ENCODE results near the gene CFH.
"Not testable (repeated sequence)": the region's sequence is repeated elsewhere in the genome, so short reads cannot be mapped to it uniquely, and the experiment has no call there.

The CFH gene

GRCh38 chr1:196651637-196652215, at the start of gene CFH:
TSS of gene CFH (plus strand) at chr1:196652043. CDS start at chr1:196652118, 75 bp downstream.
- no peak for DNase-seq (ENCODE audit: low spot score)

- no peak for DNase-seq (ENCODE audit: low spot score)
These were observed 48.2 kb upstream of the CFH start for GRCh38 chr1:196603651-196604050.

- no peak for DNase-seq (ENCODE audit: low spot score)
These were observed 43.9 kb upstream of the CFH start for GRCh38 chr1:196607981-196608380.

GRCh38 chr1:196608390-196609369, 43.2 kb upstream of the CFH start, which contains the start of gene KCNT2:
TSS of gene KCNT2 (minus strand) at chr1:196608440. CDS start at chr1:196608309, 131 bp downstream.
- DNase-seq (ENCODE audit: low spot score), result peak; percentile 51

GRCh38 chr1:196609370-196609737, 42.5 kb upstream of the CFH start:
- DNase-seq (ENCODE audit: low spot score), result peak; percentile 14

- no peak for DNase-seq (ENCODE audit: low spot score)
These were observed 40.0 kb upstream of the CFH start for GRCh38 chr1:196611873-196612272.

- DNase-seq (ENCODE audit: low spot score), result no peak
These were observed 32.1 kb upstream of the CFH start for GRCh38 chr1:196619721-196620120.

- no peak for DNase-seq (ENCODE audit: low spot score)
These were observed 28.8 kb upstream of the CFH start for GRCh38 chr1:196623079-196623478.

- no peak for DNase-seq (ENCODE audit: low spot score)
These were observed 23.0 kb upstream of the CFH start for GRCh38 chr1:196628838-196629237.

- DNase-seq (ENCODE audit: low spot score), result no peak
These were observed 14.2 kb upstream of the CFH start for GRCh38 chr1:196637606-196638005.

GRCh38 chr1:196638466-196638865, 13.4 kb upstream of the CFH start:
- DNase-seq (ENCODE audit: low spot score), result no peak

GRCh38 chr1:196639291-196639690, 12.6 kb upstream of the CFH start:
- not testable (repeated sequence) for DNase-seq (ENCODE audit: low spot score)

- DNase-seq (ENCODE audit: low spot score), result no peak
These were observed 10.9 kb upstream of the CFH start for GRCh38 chr1:196640976-196641375.

GRCh38 chr1:196649990-196650389, 1.9 kb upstream of the CFH start:
- no peak for DNase-seq (ENCODE audit: low spot score)

- DNase-seq (ENCODE audit: low spot score), result no peak
These were observed 1.4 kb upstream of the CFH start for GRCh38 chr1:196650403-196650802.

- DNase-seq (ENCODE audit: low spot score), result no peak
These were observed 764 bp upstream of the CFH start for GRCh38 chr1:196651079-196651478.

GRCh38 chr1:196654271-196654670, 2.4 kb downstream of the CFH start:
- DNase-seq (ENCODE audit: low spot score), result no peak

- DNase-seq (ENCODE audit: low spot score), result no peak
These were observed 3.2 kb downstream of the CFH start for GRCh38 chr1:196655071-196655470.

GRCh38 chr1:196655494-196655893, 3.7 kb downstream of the CFH start:
- DNase-seq (ENCODE audit: low spot score), result peak; percentile 7

GRCh38 chr1:196659471-196659870, 7.6 kb downstream of the CFH start:
- no peak for DNase-seq (ENCODE audit: low spot score)

- no peak for DNase-seq (ENCODE audit: low spot score)
These were observed 8.4 kb downstream of the CFH start for GRCh38 chr1:196660272-196660671.

- DNase-seq (ENCODE audit: low spot score), result peak; percentile 8
These were observed 9.0 kb downstream of the CFH start for GRCh38 chr1:196660852-196661251.

- DNase-seq (ENCODE audit: low spot score), result no peak
These were observed 9.5 kb downstream of the CFH start for GRCh38 chr1:196661345-196661744.
